ENCODE data around the gene LITAF.
A peak's percentile ranks its signal among the peaks of the same experiment; 100 is the strongest.

The LITAF gene

DNA sequence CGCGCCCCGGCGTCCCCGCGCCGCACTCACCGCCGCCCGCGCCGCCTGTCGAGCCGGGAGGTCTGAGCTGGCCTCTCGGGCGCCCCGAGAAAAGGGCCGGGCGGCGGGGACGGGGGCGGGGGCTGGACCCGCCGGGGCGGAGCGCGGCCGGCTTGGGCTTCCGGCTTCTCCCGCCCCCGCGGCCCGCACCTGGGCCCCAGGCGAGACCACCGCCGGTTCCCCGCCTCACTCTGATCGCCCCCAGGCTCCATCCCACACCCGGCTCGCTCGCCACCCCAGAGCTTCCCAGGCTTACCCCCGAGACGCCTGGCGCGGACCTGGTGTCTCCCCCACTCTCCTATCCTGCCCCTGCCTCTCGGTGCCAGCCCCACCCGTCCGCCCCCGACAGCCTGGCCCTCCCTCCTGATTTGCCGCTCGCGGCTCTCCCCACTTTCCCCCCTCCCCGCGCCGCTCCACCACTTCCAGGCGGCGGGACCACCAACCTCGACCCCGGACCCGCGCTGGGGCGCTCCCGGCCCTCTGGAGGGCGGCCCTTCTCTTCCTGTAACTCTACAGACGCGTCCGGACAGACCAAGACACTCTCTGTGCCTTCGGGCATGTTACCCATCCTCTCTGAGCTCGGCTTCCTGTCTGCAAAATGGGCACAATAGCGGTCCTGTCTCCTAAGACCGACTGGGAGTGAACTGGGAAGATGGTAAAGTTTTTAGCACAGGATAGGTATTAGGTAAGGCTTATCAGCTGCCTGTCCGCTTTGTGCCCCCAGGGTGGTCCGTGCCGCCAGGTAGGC, at the start of gene LITAF:
Gene LITAF (minus strand): TSS at position 64 of the 787 bp plus-strand sequence. CDS start 30,189 bp downstream, outside the sequence.
- Histone ChIP-seq H3K27me3 (ENCODE audit: control insufficient read depth, insufficient read depth, low read length) (peaks cover 8% of the 10 kb centered on the region), H3K4me1 (ENCODE audit: control insufficient read depth, low read depth, low read length) (peaks cover 38% of the 10 kb centered on the region), H3K36me3 (ENCODE audit: control insufficient read depth, low read depth, low read length) (no peaks in the 10 kb centered on the region), H3K9ac (ENCODE audit: low read length) (peak within 1 kb of the TSS; percentile 56), H3K4me3 (ENCODE audit: low read length) (peak within 1 kb of the TSS; percentile 72), H3K27ac (ENCODE audit: low read length) (no peak within 1 kb of the TSS), H3K9me3 (ENCODE audit: control insufficient read depth, low read depth, low read length) (peaks cover 3% of the 10 kb centered on the region)

DNA sequence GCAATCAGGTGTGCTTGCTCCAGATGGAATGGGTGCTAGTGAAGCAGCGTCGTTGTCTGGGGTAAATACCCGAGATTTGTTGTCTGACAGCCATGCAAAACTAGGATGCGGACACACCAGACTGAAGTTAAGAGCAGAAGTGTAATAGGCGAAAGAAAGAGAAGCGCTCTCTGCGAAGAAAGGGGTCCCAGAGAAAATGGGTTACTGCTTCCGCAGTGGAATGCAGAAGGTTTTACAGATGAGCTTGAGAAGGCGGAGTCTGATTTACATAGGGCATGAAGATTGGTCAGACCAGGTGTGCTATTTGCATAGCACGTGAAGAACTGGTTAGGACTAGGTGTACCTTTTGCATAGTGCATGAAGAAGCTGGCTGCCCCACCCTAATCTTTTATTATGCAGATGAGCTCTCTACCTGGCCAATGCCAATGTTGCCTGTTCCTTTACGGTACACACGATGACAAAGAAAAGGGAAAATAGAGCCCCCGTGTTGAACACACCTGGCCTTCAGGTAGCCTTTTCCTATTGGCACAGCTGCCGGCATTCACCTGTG, 49.5 kb upstream of the LITAF start:
- peak overlapping the region; percentile 17 for H3K9ac ChIP-seq (ENCODE audit: low read length)
- H3K9me3 ChIP-seq (ENCODE audit: control insufficient read depth, low read depth, low read length): no peaks in the 10 kb centered on the region
- peaks cover 11% of the 10 kb centered on the region for H3K4me1 ChIP-seq (ENCODE audit: control insufficient read depth, low read depth, low read length)
- H3K27ac ChIP-seq (ENCODE audit: low read length): no peak overlapping the region
- H3K27me3 ChIP-seq (ENCODE audit: control insufficient read depth, insufficient read depth, low read length): peaks cover 3% of the 10 kb centered on the region
- H3K36me3 ChIP-seq (ENCODE audit: control insufficient read depth, low read depth, low read length): no peaks in the 10 kb centered on the region
- H3K4me3 ChIP-seq (ENCODE audit: low read length): peak overlapping the region; percentile 40

DNA sequence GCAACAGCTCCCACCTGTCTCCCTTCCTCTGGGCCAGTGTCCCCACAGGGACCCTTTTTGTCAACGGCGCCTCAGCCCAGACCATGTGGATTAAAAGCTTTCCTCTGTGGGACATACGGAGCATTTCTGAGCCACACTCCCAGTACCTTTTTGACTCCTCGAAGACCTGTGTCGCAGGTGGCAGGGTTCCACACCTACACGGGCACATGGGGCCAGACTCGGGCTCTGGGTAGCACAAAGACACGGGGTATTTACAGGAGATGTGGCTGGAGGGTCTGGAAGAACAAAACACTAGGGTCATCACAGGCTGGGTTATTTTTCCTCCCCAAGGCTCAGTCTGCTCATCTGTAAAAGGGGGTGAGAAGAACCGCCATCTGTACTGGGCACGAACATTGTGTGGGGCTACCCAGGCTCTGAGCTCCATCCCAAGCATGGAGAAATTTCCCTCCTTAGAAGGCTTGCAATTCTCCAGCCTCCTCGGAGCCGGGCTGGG, 49.0 kb upstream of the LITAF start:
- H3K4me1 ChIP-seq (ENCODE audit: control insufficient read depth, low read depth, low read length): peaks cover 11% of the 10 kb centered on the region
- no peak overlapping the region for H3K27ac ChIP-seq (ENCODE audit: low read length)
- H3K36me3 ChIP-seq (ENCODE audit: control insufficient read depth, low read depth, low read length): no peaks in the 10 kb centered on the region
- H3K27me3 ChIP-seq (ENCODE audit: control insufficient read depth, insufficient read depth, low read length): peaks cover 3% of the 10 kb centered on the region
- peak overlapping the region; percentile 40 for H3K4me3 ChIP-seq (ENCODE audit: low read length)
- peak overlapping the region; percentile 17 for H3K9ac ChIP-seq (ENCODE audit: low read length)
- no peaks in the 10 kb centered on the region for H3K9me3 ChIP-seq (ENCODE audit: control insufficient read depth, low read depth, low read length)

DNA sequence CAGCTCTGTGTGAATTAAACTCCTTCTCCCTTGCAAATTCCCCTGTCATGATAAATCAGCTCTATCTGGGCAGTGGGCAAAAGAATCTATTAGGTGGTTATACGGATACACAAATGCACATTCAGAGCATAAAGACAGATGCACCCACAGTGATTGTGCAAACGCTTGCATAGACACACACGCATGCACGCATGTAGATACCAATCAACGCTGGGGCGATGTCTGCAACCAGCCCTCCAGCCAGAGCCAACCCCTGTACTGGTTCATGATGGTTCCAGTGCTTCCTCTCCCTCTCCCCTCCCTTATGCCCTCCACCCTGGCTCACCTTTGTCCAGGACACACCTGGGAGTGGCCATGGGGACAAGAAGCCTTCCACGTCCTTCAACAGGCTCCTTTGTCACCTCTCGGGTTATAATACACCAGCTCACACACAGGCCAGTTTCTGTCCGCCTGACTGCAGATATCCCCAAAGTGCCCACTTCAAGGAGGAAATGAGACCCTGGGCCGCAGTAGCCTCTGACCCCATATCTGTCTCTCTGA, 48.5 kb upstream of the LITAF start:
- H3K9ac ChIP-seq (ENCODE audit: low read length): peak overlapping the region; percentile 17
- peaks cover 3% of the 10 kb centered on the region for H3K27me3 ChIP-seq (ENCODE audit: control insufficient read depth, insufficient read depth, low read length)
- no peak overlapping the region for H3K4me3 ChIP-seq (ENCODE audit: low read length)
- no peaks in the 10 kb centered on the region for H3K36me3 ChIP-seq (ENCODE audit: control insufficient read depth, low read depth, low read length)
- no peak overlapping the region for H3K27ac ChIP-seq (ENCODE audit: low read length)
- no peaks in the 10 kb centered on the region for H3K9me3 ChIP-seq (ENCODE audit: control insufficient read depth, low read depth, low read length)
- peaks cover 11% of the 10 kb centered on the region for H3K4me1 ChIP-seq (ENCODE audit: control insufficient read depth, low read depth, low read length)

DNA sequence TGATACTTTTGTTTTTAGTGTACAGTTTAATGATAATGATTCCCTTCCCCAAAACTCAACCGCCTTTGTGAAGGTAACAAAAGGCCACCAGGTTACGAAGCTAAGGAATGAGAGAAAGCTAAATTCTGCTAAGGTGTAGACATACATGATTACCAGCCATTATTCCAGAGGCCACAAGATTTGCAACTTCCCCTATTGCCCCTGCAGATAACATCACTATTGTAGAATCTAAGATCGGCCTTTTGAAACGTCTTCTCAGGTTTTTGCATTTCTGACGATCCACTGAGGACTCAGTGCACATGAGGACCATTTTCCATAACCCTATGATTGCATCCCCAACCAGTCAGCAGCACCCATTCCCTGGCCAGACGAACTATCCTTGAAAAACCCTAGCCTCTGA, 47.6 kb upstream of the LITAF start:
- H3K27ac ChIP-seq (ENCODE audit: low read length): no peak overlapping the region
- no peaks in the 10 kb centered on the region for H3K9me3 ChIP-seq (ENCODE audit: control insufficient read depth, low read depth, low read length)
- H3K4me3 ChIP-seq (ENCODE audit: low read length): no peak overlapping the region
- H3K36me3 ChIP-seq (ENCODE audit: control insufficient read depth, low read depth, low read length): no peaks in the 10 kb centered on the region
- peaks cover 3% of the 10 kb centered on the region for H3K27me3 ChIP-seq (ENCODE audit: control insufficient read depth, insufficient read depth, low read length)
- no peak overlapping the region for H3K9ac ChIP-seq (ENCODE audit: low read length)
- H3K4me1 ChIP-seq (ENCODE audit: control insufficient read depth, low read depth, low read length): peaks cover 11% of the 10 kb centered on the region

DNA sequence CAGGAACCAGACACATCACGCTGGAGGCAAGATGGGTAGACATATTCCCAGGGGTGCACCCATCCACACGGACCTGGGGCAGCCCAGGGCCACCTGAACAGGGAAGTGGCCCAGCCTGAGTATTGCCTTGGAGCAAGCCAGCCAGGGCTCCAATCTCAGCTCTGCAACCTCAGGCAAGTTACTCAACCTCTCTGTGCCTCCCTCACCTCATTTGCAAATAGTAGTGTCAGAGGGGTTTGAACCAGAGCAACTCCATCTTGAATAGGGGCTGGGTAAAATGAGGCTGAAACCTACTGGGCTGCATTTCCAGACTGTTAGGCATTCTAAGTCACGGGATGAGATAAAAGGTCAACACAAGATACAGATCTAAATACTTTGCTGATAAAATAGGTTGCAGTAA, 46.4 kb upstream of the LITAF start:
- Histone ChIP-seq H3K4me1 (ENCODE audit: control insufficient read depth, low read depth, low read length) (peaks cover 11% of the 10 kb centered on the region), H3K36me3 (ENCODE audit: control insufficient read depth, low read depth, low read length) (no peaks in the 10 kb centered on the region), H3K27ac (ENCODE audit: low read length) (no peak overlapping the region), H3K9ac (ENCODE audit: low read length) (no peak overlapping the region), H3K9me3 (ENCODE audit: control insufficient read depth, low read depth, low read length) (no peaks in the 10 kb centered on the region), H3K4me3 (ENCODE audit: low read length) (no peak overlapping the region), H3K27me3 (ENCODE audit: control insufficient read depth, insufficient read depth, low read length) (peaks cover 3% of the 10 kb centered on the region)

DNA sequence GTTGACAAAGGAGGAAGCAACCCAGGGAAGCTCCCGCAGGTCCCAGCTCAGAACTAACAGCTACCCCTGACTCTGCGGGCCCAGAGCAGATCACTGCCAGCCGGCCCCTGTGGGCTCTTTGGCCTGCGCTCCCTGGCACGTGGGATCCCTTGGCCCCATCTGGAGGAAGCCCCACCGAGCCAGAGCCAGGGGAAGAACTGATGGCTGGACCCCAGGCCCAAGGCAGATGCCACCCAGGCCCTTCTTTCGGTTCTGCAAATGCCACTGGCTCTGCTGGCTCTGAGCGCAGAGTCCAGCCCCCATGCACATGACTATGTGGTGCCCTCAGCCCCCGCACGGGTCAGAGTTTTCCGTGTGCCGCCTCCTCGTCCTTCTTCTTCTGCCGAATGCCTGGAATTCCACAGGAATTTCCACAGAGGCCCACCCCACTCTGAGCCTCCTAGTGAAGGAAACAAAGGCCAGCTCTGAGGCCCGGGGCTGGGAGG, 45.8 kb upstream of the LITAF start:
- Histone ChIP-seq H3K9ac (ENCODE audit: low read length) (no peak overlapping the region), H3K27me3 (ENCODE audit: control insufficient read depth, insufficient read depth, low read length) (peaks cover 3% of the 10 kb centered on the region), H3K4me1 (ENCODE audit: control insufficient read depth, low read depth, low read length) (peaks cover 11% of the 10 kb centered on the region), H3K9me3 (ENCODE audit: control insufficient read depth, low read depth, low read length) (no peaks in the 10 kb centered on the region), H3K27ac (ENCODE audit: low read length) (no peak overlapping the region), H3K36me3 (ENCODE audit: control insufficient read depth, low read depth, low read length) (no peaks in the 10 kb centered on the region), H3K4me3 (ENCODE audit: low read length) (no peak overlapping the region)

DNA sequence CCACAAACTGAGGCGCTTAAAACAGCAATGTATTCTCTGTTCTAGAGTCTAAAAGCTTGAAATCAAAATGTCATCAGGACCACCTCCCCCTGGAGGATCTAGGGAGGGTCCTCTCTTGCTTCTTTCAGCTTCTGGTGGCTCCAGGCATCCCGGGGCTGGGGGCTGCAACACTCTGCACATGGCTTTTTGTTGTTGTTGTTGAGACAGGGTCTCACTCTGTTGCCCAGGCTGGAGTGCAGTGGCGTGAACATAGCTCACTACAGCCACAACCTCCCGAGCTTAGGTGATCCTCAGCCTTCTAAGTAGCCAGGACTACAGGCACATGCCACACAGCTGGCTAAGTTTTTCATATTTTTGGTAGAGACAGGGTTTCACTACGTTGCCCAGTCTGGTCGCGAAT, 44.5 kb upstream of the LITAF start:
- no peaks in the 10 kb centered on the region for H3K36me3 ChIP-seq (ENCODE audit: control insufficient read depth, low read depth, low read length)
- H3K27me3 ChIP-seq (ENCODE audit: control insufficient read depth, insufficient read depth, low read length): peaks cover 3% of the 10 kb centered on the region
- no peak overlapping the region for H3K9ac ChIP-seq (ENCODE audit: low read length)
- no peaks in the 10 kb centered on the region for H3K9me3 ChIP-seq (ENCODE audit: control insufficient read depth, low read depth, low read length)
- H3K4me3 ChIP-seq (ENCODE audit: low read length): no peak overlapping the region
- H3K27ac ChIP-seq (ENCODE audit: low read length): no peak overlapping the region
- H3K4me1 ChIP-seq (ENCODE audit: control insufficient read depth, low read depth, low read length): peaks cover 11% of the 10 kb centered on the region

DNA sequence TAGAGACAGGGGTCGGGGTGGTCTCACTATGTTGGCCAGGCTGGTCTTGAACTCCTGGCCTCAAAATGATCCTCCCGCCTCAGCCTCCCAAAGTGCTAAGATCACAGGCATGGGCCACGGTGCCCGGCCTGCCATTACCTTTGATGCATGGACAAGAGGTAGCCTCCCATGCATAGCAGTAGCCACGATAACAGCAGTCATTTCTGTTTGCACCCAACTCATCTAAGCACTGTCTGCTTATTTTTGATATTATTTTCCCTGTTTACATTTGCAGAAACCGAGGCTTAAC, 44.0 kb upstream of the LITAF start:
- Histone ChIP-seq H3K9ac (ENCODE audit: low read length) (no peak overlapping the region), H3K9me3 (ENCODE audit: control insufficient read depth, low read depth, low read length) (no peaks in the 10 kb centered on the region), H3K36me3 (ENCODE audit: control insufficient read depth, low read depth, low read length) (no peaks in the 10 kb centered on the region), H3K27me3 (ENCODE audit: control insufficient read depth, insufficient read depth, low read length) (peaks cover 3% of the 10 kb centered on the region), H3K4me3 (ENCODE audit: low read length) (no peak overlapping the region), H3K4me1 (ENCODE audit: control insufficient read depth, low read depth, low read length) (peaks cover 7% of the 10 kb centered on the region), H3K27ac (ENCODE audit: low read length) (no peak overlapping the region)

DNA sequence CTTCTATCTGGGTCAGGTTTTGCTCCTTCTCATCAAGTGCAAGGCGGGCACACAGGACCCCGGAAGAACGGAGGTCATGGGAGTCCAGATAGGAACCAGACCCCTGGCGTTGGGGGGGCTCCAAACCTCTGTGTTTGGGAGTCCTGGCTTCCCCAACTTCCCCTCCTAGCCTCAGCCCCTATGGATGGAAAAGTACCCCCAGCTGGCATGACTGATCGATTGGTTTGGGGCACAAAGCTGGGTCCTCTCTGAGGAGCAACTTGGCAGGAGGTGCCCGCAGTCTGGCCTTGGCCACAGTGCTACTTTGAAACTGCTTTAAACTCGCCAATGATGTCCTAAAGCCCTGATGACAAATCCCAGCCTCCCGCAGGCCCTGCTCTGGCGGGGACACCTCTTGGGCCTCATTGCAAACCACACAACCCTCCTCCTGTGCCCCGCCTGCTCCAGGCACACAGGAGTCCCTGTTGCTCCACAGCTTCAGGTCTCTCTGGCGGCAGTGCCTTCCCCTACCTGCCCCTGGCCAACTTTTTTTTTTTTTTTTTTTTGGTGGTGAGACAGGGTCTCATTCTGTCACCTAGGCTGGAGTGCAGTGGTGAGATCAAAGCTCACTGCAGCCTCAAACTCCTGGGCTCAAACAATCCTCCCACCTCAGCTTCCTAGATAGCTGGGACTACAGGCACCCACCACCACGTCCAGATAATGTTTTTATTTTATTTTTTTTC, 43.5 kb upstream of the LITAF start:
- Histone ChIP-seq H3K27me3 (ENCODE audit: control insufficient read depth, insufficient read depth, low read length) (no peaks in the 10 kb centered on the region), H3K36me3 (ENCODE audit: control insufficient read depth, low read depth, low read length) (no peaks in the 10 kb centered on the region), H3K4me3 (ENCODE audit: low read length) (no peak overlapping the region), H3K9ac (ENCODE audit: low read length) (no peak overlapping the region), H3K9me3 (ENCODE audit: control insufficient read depth, low read depth, low read length) (no peaks in the 10 kb centered on the region), H3K4me1 (ENCODE audit: control insufficient read depth, low read depth, low read length) (peaks cover 2% of the 10 kb centered on the region), H3K27ac (ENCODE audit: low read length) (no peak overlapping the region)

Data from iPS-18a (cell line).